ENCODE data around the gene COA5.

The COA5 gene

GRCh38 chr2:98592565-98592964 lies 15.7 kb downstream of the COA5 start:
- no peak overlapping the region for H3K4me3 ChIP-seq (replicated peaks in 1 of 2; ENCODE audit: low read depth in 2 of 2, low read length in 2 of 2)
- no peak for TF ChIP-seq CTCF (IDR thresholded peaks at IDR 0.05; ENCODE audit: low read depth, low read length)
- no peak for DNase-seq (ENCODE audit: low read depth in 2 of 2)

GRCh38 chr2:98589489-98589888 lies 18.8 kb downstream of the COA5 start:
- no peak for DNase-seq (ENCODE audit: low read depth in 2 of 2)
- no peak overlapping the region for H3K4me3 ChIP-seq (replicated peaks in 1 of 2; ENCODE audit: low read depth in 2 of 2, low read length in 2 of 2)
- no peak for TF ChIP-seq CTCF (IDR thresholded peaks at IDR 0.05; ENCODE audit: low read depth, low read length)

- H3K4me3 ChIP-seq (replicated peaks in 1 of 2; ENCODE audit: low read depth in 2 of 2, low read length in 2 of 2) = no peak overlapping the region
- TF ChIP-seq CTCF (IDR thresholded peaks at IDR 0.05; ENCODE audit: low read depth, low read length) = no peak
- DNase-seq (ENCODE audit: low read depth in 2 of 2) = no peak
Observed at GRCh38 chr2:98588880-98589431, 19.4 kb downstream of the COA5 start.

- DNase-seq (ENCODE audit: low read depth in 2 of 2) = no peak
- no peak overlapping the region for H3K4me3 ChIP-seq (replicated peaks in 1 of 2; ENCODE audit: low read depth in 2 of 2, low read length in 2 of 2)
- no peak for TF ChIP-seq CTCF (IDR thresholded peaks at IDR 0.05; ENCODE audit: low read depth, low read length)
Observed at GRCh38 chr2:98586551-98587140, 21.7 kb downstream of the COA5 start.

- no peak overlapping the region for H3K4me3 ChIP-seq (replicated peaks in 1 of 2; ENCODE audit: low read depth in 2 of 2, low read length in 2 of 2)
- DNase-seq (ENCODE audit: low read depth in 2 of 2) = no peak
- no peak for TF ChIP-seq CTCF (IDR thresholded peaks at IDR 0.05; ENCODE audit: low read depth, low read length)
Observed at GRCh38 chr2:98585386-98585785, 22.9 kb downstream of the COA5 start.

- H3K4me3 ChIP-seq (replicated peaks in 1 of 2; ENCODE audit: low read depth in 2 of 2, low read length in 2 of 2) = no peak overlapping the region
- TF ChIP-seq CTCF (IDR thresholded peaks at IDR 0.05; ENCODE audit: low read depth, low read length) = no peak
- DNase-seq (ENCODE audit: low read depth in 2 of 2) = no peak
Observed at GRCh38 chr2:98583816-98584618, 24.3 kb downstream of the COA5 start.
